ENCODE results near the gene PSMC1.

Gene PSMC1

GRCh38 chr14:90302529-90303303 lies 46.4 kb downstream of the PSMC1 start:
- no peak for DNase-seq

GRCh38 chr14:90303473-90303872 lies 47.1 kb downstream of the PSMC1 start:
- DNase-seq, result no peak

GRCh38 chr14:90304502-90304901 lies 48.1 kb downstream of the PSMC1 start:
- DNase-seq, result no peak

- no peak for DNase-seq
Observed at GRCh38 chr14:90305176-90305601, 48.8 kb downstream of the PSMC1 start.

- DNase-seq, result no peak
Observed at GRCh38 chr14:90308561-90308960, 52.2 kb downstream of the PSMC1 start.

GRCh38 chr14:90317286-90317685 lies 60.9 kb downstream of the PSMC1 start:
- no peak for DNase-seq

GRCh38 chr14:90318016-90318415 lies 61.7 kb downstream of the PSMC1 start:
- DNase-seq, result no peak

- DNase-seq, result no peak
Observed at GRCh38 chr14:90319173-90319572, 62.8 kb downstream of the PSMC1 start.

- no peak for DNase-seq
Observed at GRCh38 chr14:90319634-90320541, 63.5 kb downstream of the PSMC1 start.

GRCh38 chr14:90321891-90322290 lies 65.5 kb downstream of the PSMC1 start:
- DNase-seq, result no peak
